ENCODE results near the gene LRFN2. TPM values are rescaled to one million over a fixed set of nuclear protein-coding genes. Genes with fewer than 3 reads are reported as not detected.

Gene LRFN2
- polyA plus RNA-seq, 1 donor from 2014 or later, result 14.8 TPM

DNA sequence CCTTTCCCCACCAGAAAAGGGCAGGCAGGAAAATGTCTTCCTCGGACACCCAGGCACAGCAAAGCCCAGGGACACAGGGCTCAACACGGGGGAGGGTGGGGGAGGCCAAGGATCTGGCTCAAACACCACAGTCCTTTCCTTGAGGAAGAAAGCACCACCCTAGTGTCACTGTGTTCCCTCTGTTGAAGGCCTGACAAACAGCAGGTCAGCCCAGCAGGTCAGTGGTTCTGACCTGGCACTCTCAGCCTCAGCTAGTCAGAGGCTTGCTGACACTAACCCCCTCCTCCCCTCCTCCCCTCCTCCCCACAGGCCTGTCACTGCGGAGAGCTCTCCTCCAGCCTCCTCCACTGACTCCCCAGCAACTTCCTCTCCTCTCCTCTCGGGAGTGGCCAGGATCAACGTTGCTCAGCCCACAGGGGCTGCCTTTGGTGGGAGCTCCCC, 239.6 kb downstream of the LRFN2 start:
- Histone ChIP-seq H2AFZ (ENCODE audit: low read depth, low read length) (no peak overlapping the region), H3K9me3 (ENCODE audit: low read length) (no peaks in the 10 kb centered on the region)
- TF ChIP-seq MXI1 (conservative IDR thresholded peaks at IDR 0.05; ENCODE audit: poor library complexity, severe bottlenecking), result no peak
- TF ChIP-seq EZH2 (IDR thresholded peaks at IDR 0.05; ENCODE audit: borderline replicate concordance, insufficient read depth, low read length, poor library complexity, severe bottlenecking), result no peak
- TF ChIP-seq, protein P1, sequence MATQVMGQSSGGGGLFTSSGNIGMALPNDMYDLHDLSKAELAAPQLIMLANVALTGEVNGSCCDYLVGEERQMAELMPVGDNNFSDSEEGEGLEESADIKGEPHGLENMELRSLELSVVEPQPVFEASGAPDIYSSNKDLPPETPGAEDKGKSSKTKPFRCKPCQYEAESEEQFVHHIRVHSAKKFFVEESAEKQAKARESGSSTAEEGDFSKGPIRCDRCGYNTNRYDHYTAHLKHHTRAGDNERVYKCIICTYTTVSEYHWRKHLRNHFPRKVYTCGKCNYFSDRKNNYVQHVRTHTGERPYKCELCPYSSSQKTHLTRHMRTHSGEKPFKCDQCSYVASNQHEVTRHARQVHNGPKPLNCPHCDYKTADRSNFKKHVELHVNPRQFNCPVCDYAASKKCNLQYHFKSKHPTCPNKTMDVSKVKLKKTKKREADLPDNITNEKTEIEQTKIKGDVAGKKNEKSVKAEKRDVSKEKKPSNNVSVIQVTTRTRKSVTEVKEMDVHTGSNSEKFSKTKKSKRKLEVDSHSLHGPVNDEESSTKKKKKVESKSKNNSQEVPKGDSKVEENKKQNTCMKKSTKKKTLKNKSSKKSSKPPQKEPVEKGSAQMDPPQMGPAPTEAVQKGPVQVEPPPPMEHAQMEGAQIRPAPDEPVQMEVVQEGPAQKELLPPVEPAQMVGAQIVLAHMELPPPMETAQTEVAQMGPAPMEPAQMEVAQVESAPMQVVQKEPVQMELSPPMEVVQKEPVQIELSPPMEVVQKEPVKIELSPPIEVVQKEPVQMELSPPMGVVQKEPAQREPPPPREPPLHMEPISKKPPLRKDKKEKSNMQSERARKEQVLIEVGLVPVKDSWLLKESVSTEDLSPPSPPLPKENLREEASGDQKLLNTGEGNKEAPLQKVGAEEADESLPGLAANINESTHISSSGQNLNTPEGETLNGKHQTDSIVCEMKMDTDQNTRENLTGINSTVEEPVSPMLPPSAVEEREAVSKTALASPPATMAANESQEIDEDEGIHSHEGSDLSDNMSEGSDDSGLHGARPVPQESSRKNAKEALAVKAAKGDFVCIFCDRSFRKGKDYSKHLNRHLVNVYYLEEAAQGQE (IDR thresholded peaks at IDR 0.05; ENCODE audit: borderline replicate concordance), result no peak
- TF ChIP-seq SMC3 (conservative IDR thresholded peaks at IDR 0.05; ENCODE audit: poor library complexity), result no peak
- TF ChIP-seq, protein P2, sequence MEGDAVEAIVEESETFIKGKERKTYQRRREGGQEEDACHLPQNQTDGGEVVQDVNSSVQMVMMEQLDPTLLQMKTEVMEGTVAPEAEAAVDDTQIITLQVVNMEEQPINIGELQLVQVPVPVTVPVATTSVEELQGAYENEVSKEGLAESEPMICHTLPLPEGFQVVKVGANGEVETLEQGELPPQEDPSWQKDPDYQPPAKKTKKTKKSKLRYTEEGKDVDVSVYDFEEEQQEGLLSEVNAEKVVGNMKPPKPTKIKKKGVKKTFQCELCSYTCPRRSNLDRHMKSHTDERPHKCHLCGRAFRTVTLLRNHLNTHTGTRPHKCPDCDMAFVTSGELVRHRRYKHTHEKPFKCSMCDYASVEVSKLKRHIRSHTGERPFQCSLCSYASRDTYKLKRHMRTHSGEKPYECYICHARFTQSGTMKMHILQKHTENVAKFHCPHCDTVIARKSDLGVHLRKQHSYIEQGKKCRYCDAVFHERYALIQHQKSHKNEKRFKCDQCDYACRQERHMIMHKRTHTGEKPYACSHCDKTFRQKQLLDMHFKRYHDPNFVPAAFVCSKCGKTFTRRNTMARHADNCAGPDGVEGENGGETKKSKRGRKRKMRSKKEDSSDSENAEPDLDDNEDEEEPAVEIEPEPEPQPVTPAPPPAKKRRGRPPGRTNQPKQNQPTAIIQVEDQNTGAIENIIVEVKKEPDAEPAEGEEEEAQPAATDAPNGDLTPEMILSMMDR (IDR thresholded peaks at IDR 0.05; ENCODE audit: poor library complexity, severe bottlenecking), result no peak
- TF ChIP-seq RAD21 (conservative IDR thresholded peaks at IDR 0.05), result no peak
- TF ChIP-seq POLR2AphosphoS5 (IDR thresholded peaks at IDR 0.05), result no peak
- TF ChIP-seq EP300 (conservative IDR thresholded peaks at IDR 0.05; ENCODE audit: poor library complexity, severe bottlenecking), result no peak
- no peak for TF ChIP-seq TAF1 (IDR thresholded peaks at IDR 0.05; ENCODE audit: low read depth)

DNA sequence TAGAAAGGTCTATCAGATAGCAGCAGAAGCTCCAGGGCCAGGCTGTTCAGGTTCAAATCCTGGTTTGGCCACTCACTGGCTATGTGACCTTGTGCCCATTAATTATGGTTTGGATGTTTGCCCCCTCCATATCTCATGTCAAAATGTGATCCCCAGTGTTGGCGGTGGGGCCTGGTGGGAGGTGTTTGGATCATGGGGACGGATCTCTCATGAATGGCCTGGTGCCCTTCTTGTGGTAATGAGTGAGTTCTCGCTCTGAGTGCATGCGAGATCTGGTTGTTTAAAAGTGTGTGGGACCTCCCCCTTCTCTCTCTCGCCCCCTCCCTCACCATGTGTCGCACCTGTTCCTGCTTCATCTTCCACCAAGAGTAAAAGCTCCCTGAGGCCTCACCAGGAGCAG, 240.9 kb downstream of the LRFN2 start:
- no peaks in the 10 kb centered on the region for H3K79me2 ChIP-seq (replicated peaks; ENCODE audit: insufficient read depth, low read length)
- no peak overlapping the region for H3K9ac ChIP-seq (ENCODE audit: low read length)
- no peaks in the 10 kb centered on the region for H3K36me3 ChIP-seq (ENCODE audit: insufficient read depth, low read length)
- no peaks in the 10 kb centered on the region for H3F3A ChIP-seq (ENCODE audit: insufficient read depth, low read length, poor library complexity, severe bottlenecking)
- H2AFZ ChIP-seq (ENCODE audit: low read depth, low read length), result no peak overlapping the region
- no peak for TF ChIP-seq POLR2AphosphoS5 (IDR thresholded peaks at IDR 0.05)
- TF ChIP-seq, protein P2 (IDR thresholded peaks at IDR 0.05; ENCODE audit: poor library complexity, severe bottlenecking), result no peak
- no peak for TF ChIP-seq MXI1 (conservative IDR thresholded peaks at IDR 0.05; ENCODE audit: poor library complexity, severe bottlenecking)
- TF ChIP-seq RAD21 (conservative IDR thresholded peaks at IDR 0.05), result no peak
- no peak overlapping the region for H3K4me3 ChIP-seq (ENCODE audit: low read length)
- no peaks in the 10 kb centered on the region for H4K20me1 ChIP-seq (ENCODE audit: insufficient read depth)
- H3K4me2 ChIP-seq (ENCODE audit: low read length), result no peak overlapping the region
- H3K27ac ChIP-seq (ENCODE audit: low read length), result no peak overlapping the region
- H3K27me3 ChIP-seq (ENCODE audit: insufficient read depth, low read depth, low read length), result no peaks in the 10 kb centered on the region
- no peaks in the 10 kb centered on the region for H3K9me2 ChIP-seq (ENCODE audit: insufficient read depth, low read length)
- H3K9me3 ChIP-seq (ENCODE audit: low read length), result no peaks in the 10 kb centered on the region

More for the DNA sequence above, 239.6 kb downstream of the LRFN2 start:
- H3K79me2 ChIP-seq (replicated peaks; ENCODE audit: insufficient read depth, low read length), result no peaks in the 10 kb centered on the region
- H3K27ac ChIP-seq (ENCODE audit: low read length), result no peak overlapping the region
- no peak overlapping the region for H3K4me3 ChIP-seq (ENCODE audit: low read length)
- no peak overlapping the region for H3K4me2 ChIP-seq (ENCODE audit: low read length)
- H3K9ac ChIP-seq (ENCODE audit: low read length), result no peak overlapping the region
- no peaks in the 10 kb centered on the region for H3K9me2 ChIP-seq (ENCODE audit: insufficient read depth, low read length)
- no peaks in the 10 kb centered on the region for H3K36me3 ChIP-seq (ENCODE audit: insufficient read depth, low read length)
- H3K27me3 ChIP-seq (ENCODE audit: insufficient read depth, low read depth, low read length), result no peaks in the 10 kb centered on the region
- no peaks in the 10 kb centered on the region for H3F3A ChIP-seq (ENCODE audit: insufficient read depth, low read length, poor library complexity, severe bottlenecking)
- H4K20me1 ChIP-seq (ENCODE audit: insufficient read depth), result no peaks in the 10 kb centered on the region

Measured in neural cell (in vitro differentiated cells).